ENCODE results near the gene PDE11A.
"Not testable (repeated sequence)": the region's sequence is repeated elsewhere in the genome, so short reads cannot be mapped to it uniquely, and the experiment has no call there.

Gene PDE11A

GRCh38 chr2:178008636-178009289 lies 63.8 kb downstream of the PDE11A start:
- no peak for DNase-seq

GRCh38 chr2:178006710-178007109 lies 65.9 kb downstream of the PDE11A start:
- DNase-seq = no peak

GRCh38 chr2:178005756-178006155 lies 66.8 kb downstream of the PDE11A start:
- DNase-seq = no peak

DNA sequence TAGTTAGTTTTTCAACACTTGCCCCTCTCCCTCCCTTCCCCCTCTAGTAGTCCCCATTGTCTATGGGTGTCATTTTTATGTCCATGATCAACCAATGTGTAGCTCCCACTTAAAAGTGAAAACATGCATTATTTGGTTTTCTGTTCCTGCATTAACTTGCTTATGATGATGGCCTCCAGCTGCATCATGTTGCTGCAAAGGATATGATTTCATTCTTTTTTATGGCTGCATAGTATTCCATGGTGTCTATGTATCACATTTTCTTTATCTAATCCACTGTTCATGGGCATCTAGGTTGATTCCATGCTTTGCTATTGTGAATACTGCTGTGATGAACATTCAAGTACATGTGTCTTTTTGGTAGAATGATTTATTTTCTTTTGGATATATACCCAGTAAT lies 70.5 kb downstream of the PDE11A start:
- no peak for DNase-seq

- no peak for DNase-seq
These were observed 73.6 kb downstream of the PDE11A start for GRCh38 chr2:177998996-177999395.

- DNase-seq = no peak
These were observed 74.6 kb downstream of the PDE11A start for GRCh38 chr2:177998006-177998405.

DNA sequence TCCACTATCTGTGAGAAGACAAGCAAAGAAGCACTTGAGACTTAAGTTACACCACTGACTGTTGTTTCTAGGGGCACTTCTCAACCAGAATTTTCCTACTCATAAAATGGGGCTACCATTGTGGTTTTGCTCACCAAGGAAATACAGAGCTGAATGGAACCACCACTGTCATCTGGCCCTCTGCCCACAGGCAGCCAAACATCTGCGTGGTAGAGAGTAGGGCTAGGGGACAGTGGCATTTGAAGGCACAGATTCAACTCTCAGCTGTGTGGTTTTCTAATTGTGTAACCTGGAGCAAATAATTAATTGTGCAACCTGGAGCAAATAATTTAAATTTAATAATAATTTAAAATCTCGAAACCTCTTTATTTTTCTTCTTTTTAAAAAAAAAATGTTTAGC lies 79.6 kb downstream of the PDE11A start:
- DNase-seq = no peak

DNA sequence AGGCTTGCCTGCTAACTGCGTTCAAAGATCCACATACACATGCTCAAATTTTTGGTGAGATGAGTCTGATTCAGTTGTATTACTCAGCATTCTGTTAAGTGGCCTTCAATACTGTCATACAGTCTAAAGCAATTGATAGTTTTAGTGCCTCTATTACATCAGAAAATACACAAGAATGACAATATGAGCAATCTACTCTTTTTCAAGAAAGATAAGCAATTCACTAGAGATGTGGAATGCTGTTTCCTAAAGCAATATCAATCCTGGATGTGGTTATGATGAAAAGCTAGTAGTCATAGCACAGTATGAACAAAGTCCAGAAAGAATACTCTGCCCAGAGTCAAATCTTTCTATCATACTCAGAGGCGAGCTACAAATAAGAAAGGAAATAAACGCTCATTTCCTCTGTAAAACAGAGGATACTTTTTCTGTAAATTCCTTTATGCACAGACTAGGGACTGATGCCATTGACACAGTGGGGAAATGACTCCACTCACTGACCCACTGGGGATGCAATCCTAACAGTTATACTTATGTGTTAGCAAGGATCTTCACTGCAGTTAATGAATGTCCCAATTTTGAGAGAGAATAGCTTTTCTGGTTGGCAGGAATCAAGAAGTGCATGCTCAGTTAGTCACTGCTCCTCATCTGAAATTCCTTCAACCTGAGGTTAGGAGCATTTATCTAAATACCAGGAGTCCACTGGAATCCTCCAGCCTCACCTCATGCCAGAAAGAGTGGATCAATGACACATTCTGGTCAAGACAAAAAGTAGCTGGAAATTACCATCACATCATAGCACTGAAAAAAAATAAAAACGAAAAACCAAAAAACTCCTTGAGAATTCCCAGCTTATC lies 83.3 kb downstream of the PDE11A start:
- DNase-seq = no peak

DNA sequence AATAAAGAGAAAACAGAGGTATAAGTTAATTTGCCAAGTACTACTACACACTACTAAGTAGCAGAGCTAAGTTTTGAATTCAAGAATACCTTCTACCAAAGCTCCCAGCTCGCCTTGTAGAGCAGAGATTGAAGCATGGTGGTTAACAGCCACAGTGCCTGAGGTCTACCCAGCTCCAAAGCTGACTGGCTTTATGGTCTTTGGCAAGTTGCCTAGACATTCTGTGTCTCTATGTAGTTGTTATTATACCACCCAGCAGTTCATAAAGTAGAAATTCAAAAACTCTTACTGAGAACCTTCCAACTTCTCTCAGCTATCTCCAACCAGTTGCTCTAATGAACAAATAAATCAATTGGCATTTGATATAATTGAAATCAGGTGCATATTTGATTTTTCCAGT lies 87.8 kb downstream of the PDE11A start:
- DNase-seq = no peak

GRCh38 chr2:177983183-177983788 lies 89.3 kb downstream of the PDE11A start:
- peak; percentile 10 for DNase-seq

- no peak for DNase-seq
These were observed 99.8 kb downstream of the PDE11A start for GRCh38 chr2:177972782-177973181.

- no peak for DNase-seq
These were observed 100.5 kb downstream of the PDE11A start for GRCh38 chr2:177972123-177972522.

GRCh38 chr2:177970670-177971454 lies 101.7 kb downstream of the PDE11A start:
- no peak for DNase-seq

- DNase-seq = no peak
These were observed 107.7 kb downstream of the PDE11A start for GRCh38 chr2:177964892-177965291.

DNA sequence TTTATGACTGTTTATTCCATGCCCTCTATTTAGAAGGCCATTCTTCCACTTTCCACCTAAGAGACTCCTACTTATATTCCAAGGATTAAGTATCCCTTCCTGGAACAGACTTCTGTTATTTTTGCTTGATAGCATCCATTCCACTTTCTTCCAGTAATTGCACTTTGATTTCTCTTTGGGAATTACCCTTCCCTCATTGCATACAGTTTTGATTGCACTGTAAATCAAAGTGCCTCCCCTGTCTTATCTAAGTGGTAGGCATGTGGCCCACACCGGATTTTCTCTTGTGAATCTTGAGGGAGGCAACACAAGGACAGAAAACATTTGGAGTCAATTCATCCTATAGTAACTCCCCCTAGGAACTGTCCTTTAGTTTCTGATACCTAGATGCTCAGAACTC lies 120.4 kb downstream of the PDE11A start:
- DNase-seq = no peak

- not testable (repeated sequence) for DNase-seq
These were observed 125.0 kb downstream of the PDE11A start for GRCh38 chr2:177947598-177947997.

GRCh38 chr2:177944530-177944929 lies 128.0 kb downstream of the PDE11A start:
- not testable (repeated sequence) for DNase-seq

DNA sequence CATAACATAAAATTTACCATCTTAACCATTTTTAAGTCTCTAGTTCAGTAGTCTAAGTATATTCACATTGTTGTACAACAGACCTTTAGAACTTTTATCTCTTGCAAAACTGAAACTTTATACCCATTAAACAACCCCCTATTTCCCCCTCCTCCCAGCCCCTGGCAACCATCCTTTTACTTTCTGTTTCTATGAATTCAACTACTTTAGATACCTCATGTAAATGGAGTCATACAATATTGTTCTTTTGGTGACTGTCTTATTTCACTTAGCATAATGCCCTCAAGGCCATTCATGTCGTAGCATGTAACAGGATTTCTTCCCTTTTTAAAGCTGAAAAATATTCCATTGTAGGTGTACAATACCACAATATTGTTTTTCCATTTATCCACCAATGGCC lies 129.8 kb downstream of the PDE11A start:
- DNase-seq = no peak

DNA sequence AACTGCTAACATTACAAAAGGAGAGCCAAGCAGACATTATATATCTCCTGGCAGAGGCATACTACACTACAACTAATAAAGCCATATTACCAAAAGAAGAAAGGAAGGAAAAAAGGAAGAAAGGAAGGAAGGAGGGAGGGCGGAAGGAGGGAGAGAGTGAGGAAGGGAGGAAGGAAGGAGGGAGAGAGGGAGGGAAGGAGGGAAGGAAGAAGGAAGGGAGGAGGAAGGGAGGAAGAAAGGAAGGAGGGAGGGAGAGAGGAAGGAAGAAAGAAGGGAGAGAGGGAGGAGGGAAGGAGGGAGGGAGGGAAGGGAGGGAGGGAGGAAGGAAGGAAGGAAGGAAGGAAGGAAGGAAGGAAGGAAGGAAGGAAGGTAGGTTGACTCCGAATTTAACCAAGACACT lies 133.4 kb downstream of the PDE11A start:
- DNase-seq = no peak

DNA sequence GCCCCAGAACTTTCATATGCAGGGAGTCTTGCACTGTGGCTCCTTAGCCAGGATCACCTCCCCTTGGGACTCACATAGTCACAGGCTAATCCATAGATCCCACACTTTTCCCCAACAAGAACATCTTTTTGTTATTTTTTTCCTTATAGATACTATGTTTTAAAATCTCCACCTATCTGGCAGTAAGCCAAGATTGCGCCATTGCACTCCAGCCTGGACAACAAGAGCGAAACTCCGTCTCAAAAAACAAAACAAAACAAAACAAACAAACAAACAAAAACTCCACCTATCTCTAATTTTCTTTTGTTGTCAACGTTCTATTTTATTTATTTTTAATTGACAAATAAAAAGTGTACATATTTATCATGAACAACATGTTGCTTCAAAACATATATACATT lies 141.7 kb downstream of the PDE11A start:
- DNase-seq = no peak

DNA sequence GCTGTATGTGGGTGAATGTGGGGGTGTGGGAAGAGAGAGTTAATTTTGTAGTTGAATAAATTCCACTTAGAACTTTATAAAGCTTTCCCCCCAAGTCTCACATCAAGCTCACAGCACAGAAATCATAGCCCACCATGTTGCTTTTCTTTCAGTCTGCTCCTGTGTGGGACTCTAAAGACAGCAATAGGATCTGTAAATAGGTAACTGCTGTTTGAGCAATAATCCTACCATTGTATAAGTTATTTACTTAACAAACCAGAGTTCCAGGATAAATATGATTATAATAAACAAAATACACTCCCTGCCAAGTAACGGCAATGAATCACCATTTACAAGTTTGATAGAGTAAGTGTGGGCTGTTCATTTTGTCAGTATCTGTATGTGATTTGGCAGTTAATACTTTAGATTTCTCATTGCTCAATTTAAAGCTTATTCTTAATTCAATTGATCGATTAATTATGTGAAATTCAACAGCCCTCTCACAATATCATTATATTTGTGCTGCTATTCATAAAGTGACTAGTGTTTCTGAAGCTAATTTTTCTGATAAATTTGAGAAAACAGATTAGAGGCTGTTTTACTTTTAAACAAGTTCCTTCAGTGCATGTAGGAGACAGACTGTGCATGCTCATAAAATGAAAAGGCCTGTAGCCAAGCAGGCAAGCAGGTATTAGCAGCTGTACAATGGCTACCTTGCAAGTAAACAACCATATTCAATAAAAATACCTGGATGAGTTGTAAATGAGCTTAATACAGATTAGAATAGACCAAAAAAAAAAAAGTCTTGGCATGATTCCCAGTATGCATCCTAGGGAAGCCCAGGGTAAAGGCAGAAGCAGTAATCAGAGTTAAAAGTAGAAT lies 142.7 kb downstream of the PDE11A start:
- no peak for DNase-seq

- DNase-seq = no peak
These were observed 149.3 kb downstream of the PDE11A start for GRCh38 chr2:177923323-177923722.

Measured in CD4-positive, alpha-beta T cell treated with Interleukin-10 for 1 hour (primary cell).